Kidney epithelial cell (primary cell): ENCODE results near the gene OR9A2. TPM values are rescaled to one million over a fixed set of nuclear protein-coding genes. Genes with fewer than 3 reads are reported as not detected.
"Not testable (repeated sequence)": the region's sequence is repeated elsewhere in the genome, so short reads cannot be mapped to it uniquely, and the experiment has no call there.

Experiments
- DNase-seq: peaks from one replicate; pipeline ENCODE4 v3.0.0-alpha.2; 2010; ENCODE audit warnings: low read depth
- H3K27me3 ChIP-seq: 2 replicates; pipeline ENCODE4 v1.6.0; 2011; ENCODE audit warnings: low read length; ENCODE audit not compliant: control insufficient read depth, insufficient read depth
- H3K36me3 ChIP-seq: 2 replicates; pipeline ENCODE4 v1.5.1; 2011; ENCODE audit warnings: low read length; ENCODE audit not compliant: control insufficient read depth, insufficient read depth
- H3K4me3 ChIP-seq: 2 replicates; pipeline ENCODE4 v1.5.1; 2011; ENCODE audit warnings: low read depth, mild to moderate bottlenecking, control low read depth, low read length
- total RNA-seq: library from RNA; depleted of rRNA; stranded (reverse); fragments of >200 nt; gene quantifications from 2 replicates; pipeline ENCODE4 v1.2.3, GENCODE V29; 2015
- TF ChIP-seq, protein P1 (sequence below): IDR thresholded peaks from 2 replicates; pipeline ENCODE4 v1.5.1; 2011; ENCODE audit warnings: mild to moderate bottlenecking, moderate library complexity, low read length, control low read depth, inconsistent platforms; ENCODE audit not compliant: insufficient read depth, poor library complexity, severe bottlenecking

Gene OR9A2
- total RNA-seq, 1 donor from 2014 or later: not detected

DNA sequence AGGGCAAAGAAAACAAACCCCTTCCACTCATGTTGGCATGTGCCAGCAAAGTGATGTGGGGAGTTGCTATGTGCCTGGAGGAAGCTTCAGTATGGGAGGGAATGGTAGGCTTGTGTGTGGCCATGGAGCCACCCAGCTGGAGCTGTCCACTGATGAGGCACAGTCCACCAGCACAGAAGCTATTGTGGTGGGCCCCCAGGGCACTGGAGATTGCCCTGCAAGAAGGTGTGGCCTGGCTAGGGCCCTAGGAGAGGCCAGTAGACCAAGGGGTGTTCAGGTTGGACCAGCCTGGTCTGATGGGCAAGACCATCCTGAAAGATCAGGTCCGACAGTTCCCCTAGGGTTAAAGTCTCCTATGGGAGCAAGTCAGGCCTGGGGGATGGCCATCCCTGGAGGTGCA lies 42.6 kb downstream of the OR9A2 start:
- TF ChIP-seq, protein P1, sequence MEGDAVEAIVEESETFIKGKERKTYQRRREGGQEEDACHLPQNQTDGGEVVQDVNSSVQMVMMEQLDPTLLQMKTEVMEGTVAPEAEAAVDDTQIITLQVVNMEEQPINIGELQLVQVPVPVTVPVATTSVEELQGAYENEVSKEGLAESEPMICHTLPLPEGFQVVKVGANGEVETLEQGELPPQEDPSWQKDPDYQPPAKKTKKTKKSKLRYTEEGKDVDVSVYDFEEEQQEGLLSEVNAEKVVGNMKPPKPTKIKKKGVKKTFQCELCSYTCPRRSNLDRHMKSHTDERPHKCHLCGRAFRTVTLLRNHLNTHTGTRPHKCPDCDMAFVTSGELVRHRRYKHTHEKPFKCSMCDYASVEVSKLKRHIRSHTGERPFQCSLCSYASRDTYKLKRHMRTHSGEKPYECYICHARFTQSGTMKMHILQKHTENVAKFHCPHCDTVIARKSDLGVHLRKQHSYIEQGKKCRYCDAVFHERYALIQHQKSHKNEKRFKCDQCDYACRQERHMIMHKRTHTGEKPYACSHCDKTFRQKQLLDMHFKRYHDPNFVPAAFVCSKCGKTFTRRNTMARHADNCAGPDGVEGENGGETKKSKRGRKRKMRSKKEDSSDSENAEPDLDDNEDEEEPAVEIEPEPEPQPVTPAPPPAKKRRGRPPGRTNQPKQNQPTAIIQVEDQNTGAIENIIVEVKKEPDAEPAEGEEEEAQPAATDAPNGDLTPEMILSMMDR: no peak
- no peak for DNase-seq
- no peaks in the 10 kb centered on the region for H3K27me3 ChIP-seq

DNA sequence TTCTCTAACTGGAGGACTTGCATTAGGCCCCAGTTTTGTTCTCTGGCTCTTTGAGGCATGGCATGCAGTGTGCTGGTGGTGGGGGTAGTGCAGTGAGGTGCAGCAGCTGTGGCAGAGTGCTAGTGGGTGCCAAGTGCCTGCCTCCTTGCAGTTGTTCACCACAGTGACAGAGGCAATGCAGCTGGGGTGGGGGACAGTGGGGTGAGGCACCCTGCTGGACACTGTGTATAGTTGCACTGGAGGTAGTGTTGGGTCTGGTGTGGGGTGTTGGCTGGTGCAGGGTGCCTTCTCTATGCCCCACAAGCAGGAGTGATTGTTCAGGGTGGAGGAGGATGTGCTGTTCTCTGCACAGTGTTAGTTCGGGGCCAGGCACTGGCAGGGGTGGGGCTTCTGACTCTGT lies 43.1 kb downstream of the OR9A2 start:
- H3K4me3 ChIP-seq: no peak overlapping the region
- no peaks in the 10 kb centered on the region for H3K36me3 ChIP-seq
- no peak for DNase-seq
- TF ChIP-seq, protein P1: no peak
- H3K27me3 ChIP-seq: no peaks in the 10 kb centered on the region

More for the DNA sequence above, 42.6 kb downstream of the OR9A2 start:
- Histone ChIP-seq H3K36me3 (no peaks in the 10 kb centered on the region), H3K4me3 (no peak overlapping the region)

DNA sequence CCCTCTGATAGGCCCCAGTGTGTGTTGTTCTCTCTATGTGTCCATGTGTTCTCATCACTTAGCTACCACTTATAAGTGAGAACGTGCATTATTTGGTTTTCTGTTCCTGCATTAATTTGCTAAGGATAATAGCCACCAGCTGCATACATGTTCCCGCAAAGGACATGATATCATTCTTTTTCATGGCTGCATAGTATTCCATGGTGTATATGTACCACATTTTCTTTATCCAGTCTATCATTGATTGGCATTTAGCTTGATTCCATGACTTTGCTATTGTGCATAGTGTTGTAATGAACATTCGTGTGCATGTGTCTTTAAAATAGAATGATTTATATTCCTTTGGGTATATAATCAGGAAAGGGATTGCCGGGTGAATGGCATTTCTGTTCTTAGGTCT lies 48.5 kb downstream of the OR9A2 start:
- not testable (repeated sequence) for H3K36me3 ChIP-seq, H3K4me3 ChIP-seq, DNase-seq, H3K27me3 ChIP-seq

Other genes with a start within 250 kb of the OR9A2 start
- gene EPHB6, start 172.1 kb downstream of the OR9A2 start, total RNA-seq: 3.3 and 7.7 TPM in 2 replicates
- 7.6 and 10.6 TPM in 2 replicates for gene TRPV6, start 141.4 kb downstream of the OR9A2 start, total RNA-seq
- not detected in 2 replicates for gene TRPV5, start 93.4 kb downstream of the OR9A2 start, total RNA-seq
- gene LLCFC1, start 87.6 kb downstream of the OR9A2 start, total RNA-seq: not detected in 2 replicates
- gene KEL, start 64.8 kb downstream of the OR9A2 start, total RNA-seq: not detected in 2 replicates
- not detected in 2 replicates for gene OR6V1, start 25.2 kb upstream of the OR9A2 start, total RNA-seq
- gene PIP, start 104.9 kb upstream of the OR9A2 start, total RNA-seq: not detected in 2 replicates
- gene TAS2R39, start 156.3 kb upstream of the OR9A2 start, total RNA-seq: not detected in 2 replicates
- not detected in 2 replicates for gene TAS2R40, start 194.9 kb upstream of the OR9A2 start, total RNA-seq
- 139 and 152 TPM in 2 replicates for gene GSTK1, start 236.3 kb upstream of the OR9A2 start, total RNA-seq